B cell (primary cell): ENCODE measurements around the gene FAM222A. TPM values are rescaled to one million over a fixed set of nuclear protein-coding genes. Genes with fewer than 3 reads are reported as not detected.

Source experiments
- ATAC-seq: fragments of 200-7000 bp; cut with Tn5 transposase; one replicate; pipeline ENCODE4 v1.10.0; 2021; ENCODE audit warnings: low read depth, mild to moderate bottlenecking, moderate number of reproducible peaks, moderate library complexity
- CTCF ChIA-PET: fragments of 350-600 bp; sonication (Branson Sonifier 250); formaldehyde crosslinking; loops from one replicate; lab custom pipeline; 2021; ENCODE audit warnings: antibody characterized with exemption, inconsistent platforms; lab: Charles Lee
- POLR2A ChIA-PET: fragments of 350-600 bp; sonication (Branson Sonifier 250); formaldehyde crosslinking; loops from one replicate; lab custom pipeline; 2021; ENCODE audit warnings: antibody characterized with exemption; lab: Charles Lee
- DNase-seq: peaks from one replicate; pipeline ENCODE4 v3.0.0; 2013
- H2AFZ ChIP-seq: 2 replicates; pipeline ENCODE4 v1.6.1; 2012; ENCODE audit warnings: mild to moderate bottlenecking, low read depth, low read length; ENCODE audit not compliant: insufficient read depth, poor library complexity, severe bottlenecking
- H3K27ac ChIP-seq, 2 donors: 1 replicate in 1 of 2; 2 replicates in 1 of 2; pipeline ENCODE4 v1.5.1; 2012 to 2013; ENCODE audit warnings: low read length in 2 of 2, mild to moderate bottlenecking in 2 of 2, moderate library complexity in 1 of 2
- H3K27me3 ChIP-seq, 4 experiments: fragments of 200-600 bp in 1 of 4; sonication (generic) in 1 of 4; replicated peaks in 1 of 4; 1 replicate in 2 of 4; 2 replicates in 2 of 4; pipeline versions ENCODE4 v1.6.1 to v1.7.0; 2013 to 2016; ENCODE audit warnings: low read length in 3 of 4, mild to moderate bottlenecking in 2 of 4, mixed read lengths in 1 of 4, moderate library complexity in 1 of 4; ENCODE audit not compliant: insufficient read depth in 4 of 4, control insufficient read depth in 3 of 4; ENCODE audit errors: control extremely low read depth in 1 of 4
- H3K36me3 ChIP-seq, 2 experiments: replicated peaks in 1 of 2; 1 replicate in 1 of 2; 2 replicates in 1 of 2; pipeline versions ENCODE4 v1.6.1 to v1.7.1; 2013; ENCODE audit warnings: low read length in 1 of 2; ENCODE audit not compliant: insufficient read depth in 2 of 2, control insufficient read depth in 1 of 2; ENCODE audit errors: control extremely low read depth in 1 of 2, extremely low read depth in 1 of 2
- H3K4me1 ChIP-seq, 2 donors: fragments of 200-600 bp in 1 of 2; sonication (generic) in 1 of 2; 1 replicate in 1 of 2; 2 replicates in 1 of 2; pipeline versions ENCODE4 v1.5.1 to v1.6.1; 2013 to 2017; ENCODE audit warnings: low read length in 2 of 2; ENCODE audit not compliant: control insufficient read depth in 2 of 2, insufficient read depth in 2 of 2
- H3K4me2 ChIP-seq: replicated peaks from 2 replicates; pipeline ENCODE3; 2012; ENCODE audit warnings: mild to moderate bottlenecking, low read depth, low read length; ENCODE audit not compliant: poor library complexity, severe bottlenecking
- H3K4me3 ChIP-seq, 5 experiments: fragments of 200-600 bp in 1 of 5; sonication (generic) in 1 of 5; 1 replicate in 3 of 5; 2 replicates in 2 of 5; pipeline versions ENCODE4 v1.5.1 to v1.7.0; 2011 to 2016; ENCODE audit warnings: low read length in 4 of 5, mild to moderate bottlenecking in 4 of 5, low read depth in 2 of 5, control low read depth in 1 of 5, moderate library complexity in 1 of 5; ENCODE audit not compliant: insufficient read depth in 1 of 5; ENCODE audit errors: control extremely low read depth in 1 of 5, extremely low read depth in 1 of 5
- H3K79me2 ChIP-seq: fragments of 200-600 bp; sonication (generic); one replicate; pipeline ENCODE4 v1.6.0; 2016; ENCODE audit warnings: low read length; ENCODE audit not compliant: control insufficient read depth, insufficient read depth
- H3K9ac ChIP-seq: fragments of 200-600 bp; sonication (generic); 2 replicates; pipeline ENCODE4 v1.6.1; 2017; ENCODE audit warnings: mild to moderate bottlenecking, low read length, moderate library complexity
- H3K9me3 ChIP-seq, 3 donors: one replicate each; pipeline versions ENCODE4 v1.6.1 to v1.7.1; 2013; ENCODE audit warnings: low read length in 2 of 3; ENCODE audit not compliant: control insufficient read depth in 2 of 3, insufficient read depth in 1 of 3; ENCODE audit errors: control extremely low read depth in 1 of 3
- H4K20me1 ChIP-seq: 2 replicates; pipeline ENCODE4 v1.6.0; 2012; ENCODE audit warnings: mild to moderate bottlenecking, low read length; ENCODE audit not compliant: insufficient read depth, control insufficient read depth, poor library complexity, severe bottlenecking
- H3K27ac Mint-ChIP-seq: one replicate; pipeline ENCODE4 v1.8.0; 2021; ENCODE audit warnings: mixed read lengths
- H3K27me3 Mint-ChIP-seq: one replicate; pipeline ENCODE4 v1.8.0; 2021; ENCODE audit warnings: mixed read lengths
- H3K4me1 Mint-ChIP-seq: one replicate; pipeline ENCODE4 v1.8.0; 2021; ENCODE audit warnings: mixed read lengths
- H3K4me3 Mint-ChIP-seq: one replicate; pipeline ENCODE4 v1.8.0; 2021; ENCODE audit warnings: mixed read lengths
- H3K9me3 Mint-ChIP-seq: one replicate; pipeline ENCODE4 v1.8.0; 2022; ENCODE audit warnings: mixed read lengths; ENCODE audit not compliant: insufficient read depth
- CTCF ChIP-seq: fragments of 200-600 bp; IDR thresholded peaks from one replicate; pipeline ENCODE4 v1.8.0; 2022; ENCODE audit warnings: antibody characterized with exemption, mild to moderate bottlenecking
- EZH2 ChIP-seq: IDR thresholded peaks from 2 replicates; pipeline ENCODE4 v1.6.1; 2012; ENCODE audit warnings: borderline replicate concordance, low read depth, mild to moderate bottlenecking, moderate library complexity, low read length; ENCODE audit not compliant: insufficient read depth, poor library complexity, severe bottlenecking
- WGBS: methylation state at CpG from one replicate; pipeline ENCODE4 v1.1.5; 2013; ENCODE audit warnings: missing lambda C conversion rate; ENCODE audit not compliant: insufficient coverage; 5-methylcytosine and 5-hydroxymethylcytosine counted together
- intact Hi-C: fragments of 100-400 bp; cut with micrococcal nuclease; formaldehyde crosslinking; loops from one replicate; pipeline ENCODE4 v1.10.0; 2022
- polyA plus RNA-seq: library from polyadenylated mRNA; depleted of rRNA; stranded (reverse); fragments of >200 nt; gene quantifications from 2 replicates; pipeline ENCODE4 v1.2.3, GENCODE V29; 2012
- total RNA-seq, 2 donors: library from RNA; stranded (reverse); fragments of 120-200 nt in 1 of 2; gene quantifications; 1 replicate in 1 of 2; 2 replicates in 1 of 2; pipeline versions ENCODE4 v1.2.3 to v1.2.4, GENCODE V29; 2013 to 2022

FAM222A gene
- total and polyA plus RNA-seq, 2 donors (not counting 1 experiment from before 2014, with no cell fraction given) = 0.49 to 4.6 TPM

GRCh38 chr12:109744986-109745942, 31.6 kb downstream of the FAM222A start:
- Histone ChIP-seq H3K36me3 (no peaks in the 10 kb centered on the region), H3K79me2 (no peaks in the 10 kb centered on the region), H3K27me3 (no peaks in the 10 kb centered on the region), H3K4me2 (no peak overlapping the region), H3K9me3 (no peaks in the 10 kb centered on the region), H4K20me1 (no peaks in the 10 kb centered on the region), H3K27ac (no peak overlapping the region), H3K4me3 (no peak overlapping the region), H3K9ac (no peak overlapping the region), H3K4me1 (no peaks in the 10 kb centered on the region), H2AFZ (no peak overlapping the region)
- WGBS = 20% methylated on average over 4 of the region's 8 CpGs
- intact Hi-C loops = no loop called here
- no peak for TF ChIP-seq CTCF
- no peak for TF ChIP-seq EZH2
- H3K9me3 Mint-ChIP-seq = no peaks in the 10 kb centered on the region
- peaks cover 4% of the 10 kb centered on the region for H3K27me3 Mint-ChIP-seq
- POLR2A ChIA-PET = no interaction called here
- no peak for ATAC-seq
- H3K4me1 Mint-ChIP-seq = no peaks in the 10 kb centered on the region
- no peak overlapping the region for H3K4me3 Mint-ChIP-seq
- no peak overlapping the region for H3K27ac Mint-ChIP-seq
- CTCF ChIA-PET = interaction anchor here (0.6 kb wide), 1 partner anchor 96 kb away, joined by 3 read pairs; no protein-coding TSS in a partner anchor
- no peak for DNase-seq
